Jurkat, Clone E6-1 (cell line): Measurements from ENCODE around the gene TAF11L10. TPM values are rescaled to one million over a fixed set of nuclear protein-coding genes. Genes with fewer than 3 reads are reported as not detected.
"Not testable (repeated sequence)": the region's sequence is repeated elsewhere in the genome, so short reads cannot be mapped to it uniquely, and the experiment has no call there.

ENCODE experiments used
- DNase-seq: peaks from one replicate; pipeline ENCODE4 v3.0.0-alpha.2; 2011; ENCODE audit warnings: low read depth, low spot score
- H3K4me3 ChIP-seq: 2 replicates; pipeline ENCODE4 v1.5.1; 2011; ENCODE audit warnings: mild to moderate bottlenecking, low read length, control low read depth, moderate library complexity
- polyA plus RNA-seq: library from polyadenylated mRNA; unstranded; fragments of >200 nt; gene quantifications from one replicate; pipeline ENCODE4 v1.2.1, GENCODE V29; 2012; ENCODE audit warnings: missing spikeins; ENCODE audit not compliant: insufficient read length, insufficient read depth

Gene TAF11L10
- polyA plus RNA-seq: not detected

GRCh38 chr5:17597728-17598127 lies at the start of gene TAF11L10:
Gene TAF11L10, minus strand, starts transcription at chr5:17597828.
- H3K4me3 ChIP-seq, DNase-seq: not testable (repeated sequence)

DNA sequence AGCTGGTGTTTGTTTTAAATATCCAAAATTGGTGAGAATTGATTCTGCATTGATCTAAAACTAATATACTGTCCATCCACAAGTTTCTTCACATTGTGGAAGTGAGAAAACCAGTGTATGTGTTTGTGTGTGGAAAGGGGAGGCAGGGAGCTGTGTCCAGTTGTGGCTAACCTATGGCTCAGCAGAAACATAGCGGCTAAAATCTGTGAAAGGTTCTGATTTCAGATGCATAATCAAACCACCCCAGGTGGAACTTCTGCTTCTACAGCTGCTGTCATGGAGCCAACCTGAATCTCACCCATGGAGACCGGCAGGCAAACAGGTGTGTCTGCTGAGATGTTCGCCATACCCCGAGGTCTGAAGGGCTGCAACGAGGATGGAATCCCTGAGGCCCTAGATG lies 36.5 kb upstream of the TAF11L10 start, which contains the start of gene TAF11L14:
Gene TAF11L14, plus strand, starts transcription at position 301 of the 400 bp plus-strand sequence.
- no peak for DNase-seq
- H3K4me3 ChIP-seq: no peak within 1 kb of the TSS

DNA sequence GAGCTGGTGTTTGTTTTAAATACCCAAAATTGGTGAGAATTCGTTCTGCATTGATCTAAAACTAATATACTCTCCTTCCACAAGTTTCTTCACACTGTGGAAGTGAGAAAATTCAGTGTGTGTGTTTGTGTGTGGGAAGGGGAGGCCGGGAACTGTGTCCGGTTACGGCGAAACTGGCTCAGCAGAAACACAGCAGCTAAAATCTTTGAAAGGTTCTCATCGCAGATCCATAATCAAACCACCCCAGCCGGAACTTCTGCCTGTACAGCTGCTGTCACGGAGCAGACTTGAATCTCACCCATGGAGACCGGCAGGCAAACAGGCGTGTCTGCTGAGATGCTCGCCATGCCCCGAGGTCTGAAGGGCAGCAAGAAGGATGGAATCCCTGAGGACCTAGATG lies 34.2 kb upstream of the TAF11L10 start, which contains the start of gene TAF11L13:
Gene TAF11L13, plus strand, starts transcription at position 301 of the 400 bp plus-strand sequence.
- DNase-seq, H3K4me3 ChIP-seq: not testable (repeated sequence)

DNA sequence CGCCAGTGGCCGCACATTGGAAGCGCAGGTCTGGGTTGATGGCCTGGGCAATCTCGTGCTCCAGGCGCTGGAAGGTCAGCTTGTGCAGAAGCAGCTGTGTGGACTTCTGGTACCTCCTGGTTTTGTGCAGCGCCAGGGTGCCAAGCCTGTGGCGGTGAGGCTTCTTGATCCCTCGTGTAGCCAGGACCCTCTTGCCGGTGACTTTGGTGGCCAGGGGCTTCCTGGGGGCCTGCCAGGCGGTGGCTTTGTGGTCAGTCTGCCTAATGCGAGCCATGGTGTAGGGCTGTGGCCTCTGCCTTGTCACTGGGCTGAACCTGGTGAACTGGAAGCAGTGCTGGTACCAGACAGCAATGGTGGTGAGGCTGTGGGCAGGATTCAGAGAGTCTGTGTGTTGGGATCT lies 28.1 kb upstream of the TAF11L10 start:
- H3K4me3 ChIP-seq: no peak overlapping the region
- no peak for DNase-seq

GRCh38 chr5:17620627-17621026 lies 23.0 kb upstream of the TAF11L10 start:
- H3K4me3 ChIP-seq: no peak overlapping the region
- DNase-seq: peak; percentile 15

- H3K4me3 ChIP-seq: no peak overlapping the region
- DNase-seq: no peak
Measured at GRCh38 chr5:17619354-17619753, 21.7 kb upstream of the TAF11L10 start.

DNA sequence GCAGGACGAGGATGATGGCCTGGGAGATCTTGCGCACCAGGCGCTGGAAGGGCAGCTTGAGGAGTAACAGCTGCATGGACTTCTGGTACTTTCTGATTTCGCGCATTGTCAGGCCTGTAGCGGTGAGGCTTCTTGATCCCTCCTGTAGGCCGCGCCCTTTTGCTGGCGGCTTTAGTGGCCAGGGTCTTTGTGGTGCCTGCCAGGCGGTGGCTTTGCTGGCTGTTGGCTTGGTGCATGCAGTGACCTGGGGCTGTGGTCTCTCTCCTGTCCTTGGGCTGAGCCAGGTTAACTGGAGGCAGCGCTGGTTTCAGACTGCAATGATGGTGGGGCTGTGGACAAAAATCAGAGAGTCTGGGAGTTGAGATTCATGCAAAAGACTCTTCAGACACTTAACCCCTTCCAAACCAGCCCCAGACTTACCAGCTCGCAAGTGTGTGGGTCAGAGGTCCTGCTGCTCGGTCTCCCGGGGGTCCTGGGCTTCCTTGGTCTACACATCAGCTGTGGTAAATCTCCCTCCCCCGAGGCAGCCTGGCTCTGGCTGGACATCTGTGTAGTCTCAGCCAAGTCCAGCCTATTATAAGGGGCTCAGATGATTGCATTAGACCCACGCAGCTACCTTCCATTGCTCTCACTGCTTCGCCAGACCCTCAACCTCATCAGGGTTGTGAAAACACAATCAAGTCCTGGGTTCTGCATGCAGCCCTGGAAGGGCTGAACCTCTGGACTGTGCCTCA lies 17.4 kb upstream of the TAF11L10 start:
- no peak overlapping the region for H3K4me3 ChIP-seq
- DNase-seq: no peak

DNA sequence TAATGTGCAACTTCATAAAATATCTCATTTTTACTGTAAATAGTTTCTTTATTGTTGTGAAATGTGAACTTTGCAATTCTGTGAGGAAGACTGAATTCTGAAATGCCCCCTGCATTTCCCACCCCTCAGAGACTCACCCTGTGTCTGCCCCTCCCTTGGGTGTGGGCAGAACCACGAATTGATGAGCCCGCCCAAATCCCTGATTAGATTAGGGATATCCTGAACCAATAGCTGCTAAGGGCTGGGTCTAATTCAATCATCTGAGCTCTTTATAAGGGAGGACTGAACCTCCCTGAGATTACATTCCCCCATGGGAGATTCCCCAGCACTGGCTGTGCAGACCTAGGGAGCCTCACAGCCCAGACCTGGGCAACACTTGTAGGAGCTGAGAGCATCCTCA lies 12.5 kb upstream of the TAF11L10 start, which contains the start of gene TAF11L12:
Gene TAF11L12, plus strand, starts transcription at position 301 of the 400 bp plus-strand sequence.
- not testable (repeated sequence) for DNase-seq, H3K4me3 ChIP-seq

GRCh38 chr5:17607461-17607860 lies 9.8 kb upstream of the TAF11L10 start:
- not testable (repeated sequence) for H3K4me3 ChIP-seq, DNase-seq

GRCh38 chr5:17604951-17605350 lies 7.3 kb upstream of the TAF11L10 start:
- no peak for DNase-seq
- H3K4me3 ChIP-seq: no peak overlapping the region

GRCh38 chr5:17603880-17604279 lies 6.3 kb upstream of the TAF11L10 start, which contains the start of gene TAF11L11:
Gene TAF11L11, plus strand, starts transcription at chr5:17604183.
- not testable (repeated sequence) for DNase-seq

GRCh38 chr5:17594255-17594654 lies 3.4 kb downstream of the TAF11L10 start, which contains the start of gene TAF11L9:
Gene TAF11L9, minus strand, starts transcription at chr5:17594394.
- not testable (repeated sequence) for H3K4me3 ChIP-seq, DNase-seq

More at GRCh38 chr5:17603880-17604279, 6.3 kb upstream of the TAF11L10 start, which contains the start of gene TAF11L11:
- H3K4me3 ChIP-seq: not testable (repeated sequence)

DNA sequence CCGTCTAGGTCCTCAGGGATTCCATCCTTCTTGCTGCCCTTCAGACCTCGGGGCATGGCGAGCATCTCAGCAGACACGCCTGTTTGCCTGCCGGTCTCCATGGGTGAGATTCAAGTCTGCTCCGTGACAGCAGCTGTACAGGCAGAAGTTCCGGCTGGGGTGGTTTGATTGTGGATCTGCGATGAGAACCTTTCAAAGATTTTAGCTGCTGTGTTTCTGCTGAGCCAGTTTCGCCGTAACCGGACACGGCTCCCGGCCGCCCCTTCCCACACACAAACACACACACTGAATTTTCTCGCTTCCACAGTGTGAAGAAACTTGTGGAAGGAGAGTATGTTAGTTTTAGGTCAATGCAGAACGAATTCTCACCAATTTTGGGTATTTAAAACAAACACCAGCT lies 6.8 kb downstream of the TAF11L10 start, which contains the start of gene TAF11L8:
Gene TAF11L8, minus strand, starts transcription at position 101 of the 400 bp plus-strand sequence.
- not testable (repeated sequence) for DNase-seq, H3K4me3 ChIP-seq

GRCh38 chr5:17585658-17586057 lies 12.0 kb downstream of the TAF11L10 start, which contains the start of gene TAF11L7:
Gene TAF11L7, minus strand, starts transcription at chr5:17585758.
- H3K4me3 ChIP-seq, DNase-seq: not testable (repeated sequence)
